Measurements from ENCODE around the gene C3orf22. TPM values are rescaled to one million over a fixed set of nuclear protein-coding genes. Genes with fewer than 3 reads are reported as not detected.

C3orf22 gene
- polyA plus RNA-seq, 2 donors = not detected

- no peaks in the 10 kb centered on the region for H3K9me3 ChIP-seq (ENCODE audit: control insufficient read depth in 2 of 2, insufficient read depth in 1 of 2, low read depth in 1 of 2, low read length in 1 of 2)
- no peaks in the 10 kb centered on the region for H3K36me3 ChIP-seq (ENCODE audit: control insufficient read depth in 2 of 2, insufficient read depth in 2 of 2, low read length in 1 of 2)
- no peak overlapping the region for H3K27ac ChIP-seq (ENCODE audit: low read depth in 2 of 2, low read length in 1 of 2)
- WGBS, 2 donors = 80 to 88% methylated on average over 18 of the region's 18 CpGs
- no peaks in the 10 kb centered on the region for H3K27me3 ChIP-seq (ENCODE audit: control insufficient read depth in 1 of 2, insufficient read depth in 2 of 2, low read length in 2 of 2)
- no peak overlapping the region for H3K4me3 ChIP-seq (ENCODE audit: low read depth in 1 of 2, low read length in 2 of 2)
- no peaks in the 10 kb centered on the region for H3K4me1 ChIP-seq (ENCODE audit: control insufficient read depth in 2 of 2, insufficient read depth in 2 of 2, low read length in 1 of 2)
Observed at GRCh38 chr3:126530171-126531050, 28.3 kb downstream of the C3orf22 start.

DNA sequence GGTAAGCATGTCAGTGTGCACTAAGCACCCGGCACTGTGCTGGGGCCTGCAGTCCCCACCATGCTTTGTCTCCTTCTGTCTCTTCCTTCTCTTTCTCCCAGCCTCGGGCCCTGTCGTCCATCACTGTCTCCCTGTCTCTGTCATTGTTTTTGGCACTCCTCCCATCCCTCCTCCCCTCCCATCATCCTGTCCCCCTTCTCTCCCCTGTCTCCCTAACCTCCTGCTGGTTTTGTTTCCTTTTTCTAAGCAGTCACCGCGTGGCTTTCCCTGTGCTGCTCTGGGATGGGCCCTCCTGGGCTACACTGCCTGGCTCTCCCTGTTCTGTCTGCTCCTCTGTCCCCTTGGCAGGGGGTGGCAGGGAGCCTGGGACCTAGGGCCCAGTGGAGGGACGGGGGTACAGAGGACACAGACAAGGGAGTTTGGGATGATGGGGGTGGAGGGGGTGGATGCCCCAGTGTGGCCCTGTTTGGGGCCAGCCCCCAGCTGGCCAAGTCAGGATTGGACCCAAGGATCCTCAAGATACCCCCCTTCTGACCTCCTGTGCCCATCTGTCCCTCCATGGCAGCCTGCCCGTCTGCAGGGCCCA, 29.1 kb downstream of the C3orf22 start:
- peaks cover 0 to 1% of the 10 kb centered on the region in 2 donors for H3K4me1 ChIP-seq (ENCODE audit: control insufficient read depth in 2 of 2, insufficient read depth in 2 of 2, low read length in 1 of 2)
- no peaks in the 10 kb centered on the region for H3K36me3 ChIP-seq (ENCODE audit: control insufficient read depth in 2 of 2, insufficient read depth in 2 of 2, low read length in 1 of 2)
- no peaks in the 10 kb centered on the region for H3K9me3 ChIP-seq (ENCODE audit: control insufficient read depth in 2 of 2, insufficient read depth in 1 of 2, low read depth in 1 of 2, low read length in 1 of 2)
- 64 to 71% methylated on average over 7 of the region's 7 CpGs for WGBS, 2 donors
- no peaks in the 10 kb centered on the region for H3K27me3 ChIP-seq (ENCODE audit: control insufficient read depth in 1 of 2, insufficient read depth in 2 of 2, low read length in 2 of 2)
- no peak overlapping the region for H3K4me3 ChIP-seq (ENCODE audit: low read depth in 1 of 2, low read length in 2 of 2)
- H3K27ac ChIP-seq (ENCODE audit: low read depth in 2 of 2, low read length in 1 of 2) = no peak overlapping the region

DNA sequence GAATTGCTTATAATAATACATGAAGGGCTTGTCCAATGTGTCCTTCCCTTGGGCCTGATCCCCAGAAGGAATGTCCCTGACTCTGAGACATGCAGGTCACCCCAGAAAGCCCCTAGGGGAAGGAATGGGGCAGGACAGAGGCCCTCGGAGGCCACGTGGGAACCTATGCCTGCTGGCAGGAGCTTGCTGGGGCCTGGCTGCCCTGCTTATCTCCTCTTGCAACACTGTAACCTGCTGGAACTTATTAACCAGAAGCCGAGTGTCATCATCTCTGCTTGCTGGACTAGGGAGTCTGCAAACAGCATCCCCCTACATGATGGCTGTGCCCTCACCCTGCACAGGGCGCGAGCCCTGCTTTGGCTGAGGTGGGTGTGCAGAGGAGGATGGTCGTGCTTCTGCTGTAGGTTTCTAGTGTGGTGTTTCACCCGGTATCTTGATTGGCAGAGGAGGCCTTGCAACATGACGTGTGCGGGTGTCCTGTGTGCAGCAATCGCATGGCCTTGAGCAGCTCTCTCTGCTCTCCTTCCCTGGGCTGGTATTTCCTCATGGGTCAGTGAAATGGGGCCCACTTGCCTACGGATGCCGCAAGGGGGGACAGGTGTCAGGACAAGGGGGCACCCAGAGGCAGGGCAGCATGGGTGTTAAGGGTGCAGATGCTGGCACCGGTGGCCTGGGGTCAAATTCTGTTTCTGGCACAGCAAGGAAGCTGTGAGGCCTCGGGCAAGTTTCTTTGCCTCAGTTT, 29.8 kb downstream of the C3orf22 start:
- Histone ChIP-seq H3K27ac (ENCODE audit: low read depth in 2 of 2, low read length in 1 of 2) (no peak overlapping the region), H3K36me3 (ENCODE audit: control insufficient read depth in 2 of 2, insufficient read depth in 2 of 2, low read length in 1 of 2) (no peaks in the 10 kb centered on the region), H3K9me3 (ENCODE audit: control insufficient read depth in 2 of 2, insufficient read depth in 1 of 2, low read depth in 1 of 2, low read length in 1 of 2) (no peaks in the 10 kb centered on the region), H3K4me3 (ENCODE audit: low read depth in 1 of 2, low read length in 2 of 2) (no peak overlapping the region), H3K4me1 (ENCODE audit: control insufficient read depth in 2 of 2, insufficient read depth in 2 of 2, low read length in 1 of 2) (peaks cover 4 to 6% of the 10 kb centered on the region in 2 donors), H3K27me3 (ENCODE audit: control insufficient read depth in 1 of 2, insufficient read depth in 2 of 2, low read length in 2 of 2) (no peaks in the 10 kb centered on the region)
- WGBS, 2 donors = 77 to 79% methylated on average over 14 of the region's 14 CpGs

- 81 to 82% methylated on average over 5 of the region's 5 CpGs for WGBS, 2 donors
- no peak overlapping the region for H3K4me3 ChIP-seq (ENCODE audit: low read depth in 1 of 2, low read length in 2 of 2)
- no peak overlapping the region for H3K27ac ChIP-seq (ENCODE audit: low read depth in 2 of 2, low read length in 1 of 2)
Observed at GRCh38 chr3:126528419-126528799, 30.3 kb downstream of the C3orf22 start.

DNA sequence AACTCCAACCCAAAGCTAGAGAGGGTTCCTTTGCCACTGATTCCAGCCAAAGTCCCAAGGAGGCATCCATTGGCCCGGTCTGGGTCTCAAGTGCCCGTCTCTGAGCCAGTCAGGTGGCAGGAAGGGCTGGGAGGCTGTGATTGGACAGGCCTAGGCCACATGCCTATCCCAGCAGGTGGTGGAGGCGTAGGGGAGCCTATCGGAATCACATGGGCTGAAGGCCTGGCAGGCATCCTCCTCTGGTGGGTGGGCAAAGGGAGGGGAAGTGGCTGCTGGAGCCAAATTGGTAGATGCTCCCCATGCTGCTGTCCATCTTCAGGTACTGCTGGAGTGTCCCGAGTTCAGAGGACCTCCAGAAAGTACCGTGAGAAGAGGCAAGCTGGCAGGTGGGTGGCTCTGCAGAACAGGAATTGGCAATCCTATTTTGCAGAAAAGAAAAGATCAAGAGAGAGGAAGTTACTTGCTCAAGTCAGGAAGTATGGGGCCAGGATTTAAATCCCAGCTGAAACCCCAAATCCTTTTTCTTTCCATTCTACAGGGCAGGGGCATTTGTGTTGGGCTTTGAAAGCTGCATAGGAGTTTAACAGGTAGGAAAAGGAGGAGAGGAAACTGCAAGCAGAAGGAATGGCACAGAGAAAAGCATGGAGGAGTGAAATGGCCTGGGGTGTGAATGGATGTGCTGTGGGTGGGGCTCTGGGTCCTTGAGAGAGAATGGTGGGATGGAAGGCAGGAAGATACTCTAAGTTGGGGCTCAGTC, 31.1 kb downstream of the C3orf22 start:
- H3K27ac ChIP-seq (ENCODE audit: low read depth in 2 of 2, low read length in 1 of 2) = no peak overlapping the region
- H3K36me3 ChIP-seq (ENCODE audit: control insufficient read depth in 2 of 2, insufficient read depth in 2 of 2, low read length in 1 of 2) = no peaks in the 10 kb centered on the region
- peaks cover 0 to 2% of the 10 kb centered on the region in 2 donors for H3K9me3 ChIP-seq (ENCODE audit: control insufficient read depth in 2 of 2, insufficient read depth in 1 of 2, low read depth in 1 of 2, low read length in 1 of 2)
- H3K4me3 ChIP-seq (ENCODE audit: low read depth in 1 of 2, low read length in 2 of 2) = no peak overlapping the region
- 83 to 84% methylated on average over 6 of the region's 6 CpGs for WGBS, 2 donors
- H3K4me1 ChIP-seq (ENCODE audit: control insufficient read depth in 2 of 2, insufficient read depth in 2 of 2, low read length in 1 of 2) = peaks cover 4 to 8% of the 10 kb centered on the region in 2 donors
- peaks cover 0 to 3% of the 10 kb centered on the region in 2 donors for H3K27me3 ChIP-seq (ENCODE audit: control insufficient read depth in 1 of 2, insufficient read depth in 2 of 2, low read length in 2 of 2)

More at GRCh38 chr3:126528419-126528799, 30.3 kb downstream of the C3orf22 start:
- Histone ChIP-seq H3K36me3 (ENCODE audit: control insufficient read depth in 2 of 2, insufficient read depth in 2 of 2, low read length in 1 of 2) (no peaks in the 10 kb centered on the region), H3K4me1 (ENCODE audit: control insufficient read depth in 2 of 2, insufficient read depth in 2 of 2, low read length in 1 of 2) (peaks cover 4 to 8% of the 10 kb centered on the region in 2 donors), H3K27me3 (ENCODE audit: control insufficient read depth in 1 of 2, insufficient read depth in 2 of 2, low read length in 2 of 2) (peaks cover 0 to 3% of the 10 kb centered on the region in 2 donors), H3K9me3 (ENCODE audit: control insufficient read depth in 2 of 2, insufficient read depth in 1 of 2, low read depth in 1 of 2, low read length in 1 of 2) (peaks cover 0 to 2% of the 10 kb centered on the region in 2 donors)

DNA sequence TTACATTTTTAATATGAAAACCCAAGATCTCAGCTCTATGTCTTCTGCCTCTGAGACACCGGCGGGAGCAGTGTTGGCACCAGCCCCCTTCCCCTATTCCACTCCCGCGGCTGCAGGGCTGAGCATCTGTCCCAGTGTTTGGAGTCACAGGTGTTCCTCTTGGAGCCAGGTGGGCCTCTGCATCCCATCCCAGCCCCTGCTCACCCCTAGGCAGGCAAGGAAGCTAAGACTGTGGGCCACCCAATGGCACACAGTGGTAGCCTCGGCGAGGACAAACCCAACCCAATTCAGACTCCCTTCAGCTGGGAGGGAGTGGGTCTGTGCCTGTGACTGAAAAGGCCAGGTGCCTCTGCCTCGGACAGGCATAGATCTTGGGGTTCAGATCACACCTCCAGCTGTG, 31.7 kb downstream of the C3orf22 start:
- Histone ChIP-seq H3K27ac (ENCODE audit: low read depth in 2 of 2, low read length in 1 of 2) (no peak overlapping the region), H3K4me1 (ENCODE audit: control insufficient read depth in 2 of 2, insufficient read depth in 2 of 2, low read length in 1 of 2) (peaks cover 4 to 8% of the 10 kb centered on the region in 2 donors), H3K27me3 (ENCODE audit: control insufficient read depth in 1 of 2, insufficient read depth in 2 of 2, low read length in 2 of 2) (peaks cover 0 to 3% of the 10 kb centered on the region in 2 donors), H3K4me3 (ENCODE audit: low read depth in 1 of 2, low read length in 2 of 2) (no peak overlapping the region), H3K36me3 (ENCODE audit: control insufficient read depth in 2 of 2, insufficient read depth in 2 of 2, low read length in 1 of 2) (no peaks in the 10 kb centered on the region), H3K9me3 (ENCODE audit: control insufficient read depth in 2 of 2, insufficient read depth in 1 of 2, low read depth in 1 of 2, low read length in 1 of 2) (peaks cover 0 to 2% of the 10 kb centered on the region in 2 donors)
- 83 to 90% methylated on average over 7 of the region's 7 CpGs for WGBS, 2 donors

- H3K4me3 ChIP-seq (ENCODE audit: low read depth in 1 of 2, low read length in 2 of 2) = no peak overlapping the region
- H3K27ac ChIP-seq (ENCODE audit: low read depth in 2 of 2, low read length in 1 of 2) = no peak overlapping the region
- 86% methylated on average over 7 of the region's 7 CpGs for WGBS, 2 donors
- no peaks in the 10 kb centered on the region for H3K36me3 ChIP-seq (ENCODE audit: control insufficient read depth in 2 of 2, insufficient read depth in 2 of 2, low read length in 1 of 2)
- peaks cover 0 to 3% of the 10 kb centered on the region in 2 donors for H3K27me3 ChIP-seq (ENCODE audit: control insufficient read depth in 1 of 2, insufficient read depth in 2 of 2, low read length in 2 of 2)
- peaks cover 0 to 2% of the 10 kb centered on the region in 2 donors for H3K9me3 ChIP-seq (ENCODE audit: control insufficient read depth in 2 of 2, insufficient read depth in 1 of 2, low read depth in 1 of 2, low read length in 1 of 2)
- H3K4me1 ChIP-seq (ENCODE audit: control insufficient read depth in 2 of 2, insufficient read depth in 2 of 2, low read length in 1 of 2) = peaks cover 4 to 8% of the 10 kb centered on the region in 2 donors
Observed at GRCh38 chr3:126526668-126527005, 32.1 kb downstream of the C3orf22 start.

GRCh38 chr3:126525853-126526667, 32.7 kb downstream of the C3orf22 start:
- H3K9me3 ChIP-seq (ENCODE audit: control insufficient read depth in 2 of 2, insufficient read depth in 1 of 2, low read depth in 1 of 2, low read length in 1 of 2) = peaks cover 0 to 2% of the 10 kb centered on the region in 2 donors
- 92 to 94% methylated on average over 7 to 8 of the region's 8 CpGs for WGBS, 2 donors
- peaks cover 4 to 8% of the 10 kb centered on the region in 2 donors for H3K4me1 ChIP-seq (ENCODE audit: control insufficient read depth in 2 of 2, insufficient read depth in 2 of 2, low read length in 1 of 2)
- H3K36me3 ChIP-seq (ENCODE audit: control insufficient read depth in 2 of 2, insufficient read depth in 2 of 2, low read length in 1 of 2) = no peaks in the 10 kb centered on the region
- H3K4me3 ChIP-seq (ENCODE audit: low read depth in 1 of 2, low read length in 2 of 2) = no peak overlapping the region
- H3K27me3 ChIP-seq (ENCODE audit: control insufficient read depth in 1 of 2, insufficient read depth in 2 of 2, low read length in 2 of 2) = peaks cover 0 to 3% of the 10 kb centered on the region in 2 donors
- no peak overlapping the region for H3K27ac ChIP-seq (ENCODE audit: low read depth in 2 of 2, low read length in 1 of 2)

Data from esophagus (tissue), 2 donors.